Upper lobe of left lung (tissue), 4 donors: ENCODE results near the gene ATAD3A.
"Not testable (repeated sequence)": the region's sequence is repeated elsewhere in the genome, so short reads cannot be mapped to it uniquely, and the experiment has no call there.

ENCODE experiments used
- CTCF ChIP-seq, 6 experiments: fragments of 450-650 bp in 4 of 6; fragments of 200-600 bp in 2 of 6; sonication (generic) in 2 of 6; IDR thresholded peaks; one replicate each; pipeline ENCODE4 v1.5.1; 2016 to 2019; ENCODE audit warnings: antibody characterized with exemption in 6 of 6
- POLR2A ChIP-seq, 4 donors: fragments of 450-650 bp; IDR thresholded peaks; one replicate each; pipeline ENCODE4 v1.5.1; 2016 to 2017; ENCODE audit warnings: antibody characterized with exemption in 4 of 4, mild to moderate bottlenecking in 2 of 4

- not testable (repeated sequence) for TF ChIP-seq CTCF, POLR2A (IDR thresholded peaks at IDR 0.05)
These were observed 14.5 kb downstream of the ATAD3A start for GRCh38 chr1:1526476-1526875.
